Activated T-cell treated with anti-CD3 and anti-CD28 coated beads, Interleukin-2, amount 50 U/mL, for 4 hours (primary cell): Measurements from ENCODE around the gene GATAD2B. TPM values are rescaled to one million over a fixed set of nuclear protein-coding genes. Genes with fewer than 3 reads are reported as not detected.

Source experiments
- ATAC-seq, 2 donors: fragments of 200-7000 bp; cut with Tn5 transposase; one replicate each; pipeline ENCODE4 v1.10.0; 2021
- DNase-seq: peaks from one replicate; pipeline ENCODE4 v3.0.0-alpha.2; 2020
- H3K27me3 Mint-ChIP-seq: one replicate; pipeline ENCODE4 v1.8.0; 2021; ENCODE audit warnings: low read depth, mixed read lengths
- H3K36me3 Mint-ChIP-seq: one replicate; pipeline ENCODE4 v1.8.0; 2022; ENCODE audit warnings: mixed read lengths; ENCODE audit not compliant: insufficient read depth
- H3K4me1 Mint-ChIP-seq: one replicate; pipeline ENCODE4 v1.8.0; 2021; ENCODE audit warnings: low read depth, mixed read lengths
- H3K4me3 Mint-ChIP-seq: one replicate; pipeline ENCODE4 v1.8.0; 2021; ENCODE audit warnings: mild to moderate bottlenecking, moderate library complexity, mixed read lengths
- H3K9me3 Mint-ChIP-seq: one replicate; pipeline ENCODE4 v1.8.0; 2021; ENCODE audit warnings: mixed read lengths
- total RNA-seq, 3 donors: library from RNA; stranded (reverse); gene quantifications; one replicate each; pipeline ENCODE4 v1.2.1, GENCODE V29; 2021

Gene GATAD2B
- total RNA-seq, 3 donors from 2014 or later: 57.3 to 58.3 (median 57.7) TPM

- peaks cover 8% of the 10 kb centered on the region for H3K36me3 Mint-ChIP-seq
- ATAC-seq (no peak), DNase-seq (no peak)
- peak overlapping the region; percentile 98 for H3K4me3 Mint-ChIP-seq
- H3K9me3 Mint-ChIP-seq: no peaks in the 10 kb centered on the region
- peaks cover 59% of the 10 kb centered on the region for H3K4me1 Mint-ChIP-seq
- no peaks in the 10 kb centered on the region for H3K27me3 Mint-ChIP-seq
Measured at GRCh38 chr1:153958961-153959260, 36.1 kb upstream of the GATAD2B start.

GRCh38 chr1:153958111-153958960 lies 35.6 kb upstream of the GATAD2B start, which contains the start of gene CRTC2:
CRTC2 (minus strand) TSS chr1:153958612; CDS start chr1:153958497, 115 bp downstream.
- ATAC-seq: peak; percentile 92 to 93
- H3K4me1 Mint-ChIP-seq: peaks cover 56% of the 10 kb centered on the region
- H3K4me3 Mint-ChIP-seq: peak within 1 kb of the TSS; percentile 98
- peaks cover 9% of the 10 kb centered on the region for H3K36me3 Mint-ChIP-seq
- peak; percentile 94 for DNase-seq
- no peaks in the 10 kb centered on the region for H3K27me3 Mint-ChIP-seq
- H3K9me3 Mint-ChIP-seq: no peaks in the 10 kb centered on the region

DNA sequence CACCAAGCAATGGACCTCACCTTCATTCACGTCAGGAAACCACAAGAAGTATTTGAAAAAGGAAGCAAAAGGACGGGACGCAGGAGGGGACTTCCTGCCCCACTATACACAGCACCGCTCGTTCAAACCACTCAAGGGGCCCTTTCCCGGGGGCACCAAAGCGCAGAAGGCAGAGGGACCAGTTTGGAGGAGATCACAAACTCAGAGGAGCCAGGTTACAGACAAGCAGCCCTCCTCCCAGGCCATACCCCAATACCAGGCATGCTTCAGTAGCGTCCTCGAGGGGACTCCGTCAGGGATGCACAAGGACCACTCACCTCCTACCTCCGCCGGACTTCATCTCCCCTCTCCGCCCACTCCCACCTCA lies 35.0 kb upstream of the GATAD2B start:
- peak overlapping the region; percentile 98 for H3K4me3 Mint-ChIP-seq
- peak; percentile 19 to 20 for ATAC-seq
- H3K4me1 Mint-ChIP-seq: peaks cover 56% of the 10 kb centered on the region
- H3K36me3 Mint-ChIP-seq: peaks cover 9% of the 10 kb centered on the region
- no peak for DNase-seq
- H3K9me3 Mint-ChIP-seq: no peaks in the 10 kb centered on the region
- no peaks in the 10 kb centered on the region for H3K27me3 Mint-ChIP-seq

- no peak for DNase-seq
- Mint-ChIP-seq H3K9me3 (no peaks in the 10 kb centered on the region), H3K4me3 (peak overlapping the region; percentile 98), H3K27me3 (no peaks in the 10 kb centered on the region), H3K4me1 (peaks cover 50% of the 10 kb centered on the region), H3K36me3 (peaks cover 10% of the 10 kb centered on the region)
- ATAC-seq: no peak
Measured at GRCh38 chr1:153956997-153957715, 34.4 kb upstream of the GATAD2B start.

DNA sequence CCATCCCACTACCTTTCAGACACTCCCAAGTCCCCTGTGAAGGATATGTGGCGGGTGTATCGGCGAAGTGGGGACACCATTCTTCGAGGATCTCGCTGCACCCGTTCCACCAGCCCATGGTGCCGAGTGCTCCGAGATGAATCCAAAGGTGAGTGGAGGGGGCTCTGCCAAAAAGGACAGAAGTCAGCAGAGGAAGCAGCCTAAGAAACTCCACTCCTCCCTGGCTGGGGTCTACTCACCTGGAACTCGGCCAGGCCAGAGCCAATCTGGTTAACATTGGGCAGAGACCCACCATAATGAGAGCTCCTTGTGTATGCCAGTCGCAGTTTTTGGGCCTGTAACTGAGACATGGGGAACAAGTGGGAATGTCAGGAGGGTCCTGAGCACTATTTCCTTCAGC lies 32.1 kb upstream of the GATAD2B start:
- Mint-ChIP-seq H3K27me3 (no peaks in the 10 kb centered on the region), H3K36me3 (peaks cover 24% of the 10 kb centered on the region), H3K9me3 (no peaks in the 10 kb centered on the region), H3K4me3 (no peak overlapping the region), H3K4me1 (peaks cover 43% of the 10 kb centered on the region)
- DNase-seq (no peak), ATAC-seq (no peak)

DNA sequence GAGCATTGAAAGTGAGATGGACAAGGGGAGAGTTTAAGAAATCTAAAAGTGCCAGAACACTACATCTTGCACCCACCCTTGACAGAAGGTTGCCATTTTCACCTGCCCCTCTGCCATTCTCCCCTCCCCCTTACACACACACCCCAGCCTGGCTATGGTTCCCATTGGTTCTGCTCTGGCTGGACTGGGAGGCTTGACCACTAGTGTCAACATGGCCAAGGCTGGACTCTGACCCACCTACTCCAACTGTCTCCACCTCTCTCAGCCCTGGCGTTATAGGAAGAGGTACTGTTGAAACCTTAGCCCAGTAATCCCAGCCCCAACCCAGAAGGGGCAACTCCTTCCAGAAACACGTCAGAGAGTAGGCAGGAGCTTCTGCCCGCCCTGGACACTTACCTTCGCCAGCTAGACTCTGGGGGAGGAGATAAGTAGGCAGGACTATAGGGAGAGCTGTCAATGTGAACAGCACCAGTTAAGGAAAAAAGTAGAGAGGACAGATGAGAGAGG lies 31.1 kb upstream of the GATAD2B start:
- Mint-ChIP-seq H3K36me3 (peaks cover 24% of the 10 kb centered on the region), H3K9me3 (no peaks in the 10 kb centered on the region), H3K4me3 (no peak overlapping the region), H3K27me3 (no peaks in the 10 kb centered on the region), H3K4me1 (peaks cover 39% of the 10 kb centered on the region)
- ATAC-seq (no peak), DNase-seq (no peak)

DNA sequence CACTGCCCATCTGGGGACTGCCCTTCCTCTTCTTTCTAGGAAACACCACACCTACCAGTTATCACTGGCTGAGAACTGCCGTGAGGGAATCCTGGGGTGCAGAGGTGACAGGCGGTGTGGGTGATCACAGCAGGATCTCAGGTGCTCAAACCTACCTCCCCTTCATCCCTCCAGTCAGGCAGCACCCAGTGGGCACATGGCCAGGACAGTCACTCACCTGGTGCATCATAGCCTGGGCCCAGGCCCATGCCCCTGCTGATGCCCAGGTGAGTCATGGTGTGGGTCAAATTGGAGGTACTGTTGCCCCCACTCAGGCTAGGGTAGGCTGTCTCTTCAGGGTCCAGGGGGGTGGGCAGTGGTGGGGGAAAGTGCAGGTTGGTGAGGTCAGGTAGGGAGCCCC lies 29.0 kb upstream of the GATAD2B start:
- no peak overlapping the region for H3K4me3 Mint-ChIP-seq
- no peak for DNase-seq
- H3K9me3 Mint-ChIP-seq: no peaks in the 10 kb centered on the region
- ATAC-seq: no peak
- H3K4me1 Mint-ChIP-seq: peaks cover 33% of the 10 kb centered on the region
- H3K36me3 Mint-ChIP-seq: peaks cover 27% of the 10 kb centered on the region
- H3K27me3 Mint-ChIP-seq: no peaks in the 10 kb centered on the region

DNA sequence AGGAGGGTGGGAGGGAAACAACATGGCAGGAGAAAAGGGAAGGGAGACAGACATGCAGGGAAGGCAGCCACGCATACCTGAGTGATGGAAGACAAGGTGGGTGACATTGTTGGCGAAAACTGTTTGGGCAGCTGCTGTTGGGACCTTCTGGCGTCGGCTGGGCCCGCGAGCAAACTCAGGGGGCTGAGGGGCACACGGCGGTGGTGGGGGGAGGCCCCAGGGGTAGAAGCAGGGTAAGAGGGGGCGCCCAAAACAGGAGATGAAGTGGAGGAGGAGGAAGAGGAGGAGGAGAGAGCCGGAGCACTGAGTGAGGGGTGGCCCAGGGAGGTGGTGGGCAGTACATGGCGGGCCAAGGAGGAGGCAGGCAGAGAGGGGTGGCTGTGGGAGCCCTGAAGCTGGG lies 28.4 kb upstream of the GATAD2B start:
- Mint-ChIP-seq H3K9me3 (no peaks in the 10 kb centered on the region), H3K4me1 (peaks cover 29% of the 10 kb centered on the region), H3K27me3 (no peaks in the 10 kb centered on the region), H3K36me3 (peaks cover 27% of the 10 kb centered on the region), H3K4me3 (no peak overlapping the region)
- ATAC-seq (no peak), DNase-seq (no peak)

- H3K4me3 Mint-ChIP-seq: peak within 1 kb of the TSS; percentile 92
- H3K36me3 Mint-ChIP-seq: peaks cover 33% of the 10 kb centered on the region
- H3K27me3 Mint-ChIP-seq: no peaks in the 10 kb centered on the region
- peaks cover 36% of the 10 kb centered on the region for H3K4me1 Mint-ChIP-seq
- ATAC-seq (peak; percentile 75 to 79), DNase-seq (peak; percentile 69)
- no peaks in the 10 kb centered on the region for H3K9me3 Mint-ChIP-seq
Measured at GRCh38 chr1:153946622-153947241, 24.0 kb upstream of the GATAD2B start, which contains the start of gene DENND4B. DENND4B (minus strand) TSS chr1:153946718; CDS start chr1:153944374, 2,344 bp downstream.

DNA sequence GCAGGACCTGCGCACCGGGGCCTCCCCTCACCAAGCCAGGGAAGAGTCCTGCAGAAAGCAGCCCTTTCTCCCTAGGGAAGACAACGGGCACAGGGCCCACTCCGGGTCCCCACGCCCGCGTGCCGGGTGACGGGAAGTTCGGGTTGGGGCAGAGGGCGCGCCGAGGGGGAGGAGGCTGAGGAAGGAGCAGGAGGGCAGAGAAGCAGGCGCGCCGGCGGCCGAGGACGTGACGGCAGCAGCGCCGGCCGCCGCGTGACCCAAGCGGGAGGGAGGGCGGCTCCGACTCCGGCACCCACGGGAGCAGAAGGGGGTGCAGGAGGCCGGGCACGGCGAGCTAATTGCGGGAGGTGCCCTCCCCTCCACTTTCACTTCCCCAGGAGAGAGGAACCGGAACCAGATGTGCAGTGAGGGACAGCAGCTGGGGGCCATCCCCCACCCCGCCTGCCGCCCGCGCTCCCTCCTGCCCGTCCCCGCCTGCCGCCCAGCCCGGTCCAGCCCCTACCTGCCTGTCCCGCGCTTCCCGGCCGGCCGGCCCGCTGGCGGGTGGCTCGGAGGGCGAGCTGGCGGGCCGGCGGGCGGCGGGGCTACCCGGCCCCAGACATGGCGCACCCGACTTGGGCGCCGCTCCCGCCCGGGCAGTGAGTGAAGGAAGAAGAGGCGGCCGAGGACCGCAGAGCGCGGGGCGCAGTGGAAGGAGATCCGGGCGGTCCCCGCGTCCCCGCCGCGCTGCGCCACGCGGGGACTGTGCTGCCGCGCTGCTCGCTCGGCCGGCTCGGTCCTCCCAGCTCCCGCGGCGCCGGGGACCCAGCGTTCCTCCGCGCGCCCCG lies 23.2 kb upstream of the GATAD2B start:
- peak; percentile 55 for DNase-seq
- Mint-ChIP-seq H3K9me3 (no peaks in the 10 kb centered on the region), H3K36me3 (peaks cover 30% of the 10 kb centered on the region), H3K4me3 (peak overlapping the region; percentile 92), H3K27me3 (no peaks in the 10 kb centered on the region), H3K4me1 (peaks cover 36% of the 10 kb centered on the region)
- ATAC-seq: peak; percentile 60 to 69

DNA sequence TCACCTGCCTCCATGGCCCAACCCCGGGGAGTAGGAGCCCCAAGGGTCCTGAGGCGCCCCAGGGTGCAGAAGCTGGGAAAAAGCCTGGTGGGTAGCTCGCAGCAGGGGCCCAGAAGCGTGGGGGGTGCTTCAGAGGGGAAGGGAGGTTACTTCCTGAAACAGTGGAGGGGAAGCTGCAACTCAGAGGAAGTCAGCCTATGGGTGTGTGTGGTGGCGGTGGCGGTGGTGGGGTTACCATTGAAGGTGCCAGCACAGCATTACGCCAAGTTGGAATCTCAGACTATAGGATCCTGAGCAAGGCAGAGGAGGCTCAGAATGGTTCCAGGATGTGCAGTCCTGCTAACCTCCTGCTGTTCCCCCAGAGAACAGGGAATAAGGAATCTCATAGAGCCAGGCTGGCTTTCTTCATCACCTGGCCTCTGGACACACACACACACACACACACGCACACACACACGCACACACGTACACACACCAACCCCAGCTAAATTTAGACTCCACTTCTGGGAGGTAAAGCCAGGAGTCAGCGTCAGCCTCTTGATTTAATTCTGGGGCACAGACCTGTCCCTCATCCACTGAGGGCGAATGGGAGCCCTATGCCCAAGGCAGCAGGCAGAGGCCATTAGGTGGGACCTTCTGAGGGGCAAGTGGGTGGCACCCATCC lies 22.5 kb upstream of the GATAD2B start:
- Mint-ChIP-seq H3K9me3 (no peaks in the 10 kb centered on the region), H3K4me1 (peaks cover 33% of the 10 kb centered on the region), H3K4me3 (peak overlapping the region; percentile 92), H3K27me3 (no peaks in the 10 kb centered on the region), H3K36me3 (peaks cover 27% of the 10 kb centered on the region)
- ATAC-seq: peak; percentile 63 to 64
- DNase-seq: peak; percentile 67

GRCh38 chr1:153944827-153945117 lies 22.0 kb upstream of the GATAD2B start:
- Mint-ChIP-seq H3K27me3 (no peaks in the 10 kb centered on the region), H3K9me3 (no peaks in the 10 kb centered on the region), H3K4me1 (peaks cover 33% of the 10 kb centered on the region), H3K4me3 (peak overlapping the region; percentile 92), H3K36me3 (peaks cover 27% of the 10 kb centered on the region)
- ATAC-seq: no peak
- DNase-seq: no peak

DNA sequence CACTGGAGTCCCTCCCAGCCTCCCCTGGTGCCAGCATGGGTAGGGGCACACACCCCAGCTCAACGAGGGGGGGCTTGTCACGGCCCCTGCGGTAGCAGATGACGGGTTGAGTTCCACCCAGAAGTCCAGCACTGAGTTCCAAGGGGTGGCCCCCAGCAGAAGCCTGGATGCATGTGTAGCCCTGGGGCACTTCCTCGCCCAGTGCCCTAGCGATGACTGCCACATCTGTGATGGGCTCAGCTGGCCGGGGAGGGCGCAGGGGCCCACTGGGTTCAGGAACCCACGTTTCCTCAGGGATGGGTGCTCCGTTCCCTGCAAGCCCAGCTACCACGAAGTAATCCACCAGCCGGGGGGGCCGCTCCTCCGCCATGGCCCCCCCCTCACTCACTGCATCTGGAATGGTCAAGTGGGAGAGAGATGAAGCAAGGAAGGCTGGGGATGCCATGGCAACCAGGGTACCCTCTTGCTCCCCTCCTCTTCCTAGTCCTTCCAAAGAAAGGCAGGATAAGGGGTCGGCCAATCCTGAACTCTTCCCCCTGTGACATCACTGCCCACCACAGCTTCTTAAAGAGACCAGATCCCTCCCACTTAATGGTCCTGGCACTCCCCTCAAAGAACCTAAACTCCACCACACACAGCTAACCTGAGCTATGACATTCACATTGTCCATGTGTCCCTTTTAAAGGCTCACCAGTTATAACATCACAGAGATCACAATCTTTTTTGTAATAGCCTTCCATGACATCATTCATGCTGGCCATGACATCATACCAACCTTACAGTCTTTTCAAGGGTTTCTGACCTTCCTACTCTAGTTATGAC lies 21.4 kb upstream of the GATAD2B start:
- H3K4me3 Mint-ChIP-seq: peak overlapping the region; percentile 92
- DNase-seq (no peak), ATAC-seq (no peak)
- peaks cover 33% of the 10 kb centered on the region for H3K36me3 Mint-ChIP-seq
- peaks cover 33% of the 10 kb centered on the region for H3K4me1 Mint-ChIP-seq
- H3K27me3 Mint-ChIP-seq: no peaks in the 10 kb centered on the region
- no peaks in the 10 kb centered on the region for H3K9me3 Mint-ChIP-seq
